PFSK-1 (cell line): ENCODE measurements around the gene RAD51B.

ENCODE experiments used
- FOXP2 ChIP-seq: optimal IDR thresholded peaks from 2 replicates; pipeline ENCODE3; 2011; ENCODE audit warnings: borderline replicate concordance, control low read depth, inconsistent platforms; ENCODE audit not compliant: insufficient read depth; ENCODE audit errors: extremely low read length, extremely low read depth
- TAF1 ChIP-seq: IDR thresholded peaks from 2 replicates; pipeline ENCODE4 v1.6.1; 2012; ENCODE audit warnings: low read length, control low read depth, borderline replicate concordance; ENCODE audit not compliant: insufficient read depth

- TF ChIP-seq FOXP2, result no peak
- TF ChIP-seq TAF1, result no peak
Measured at GRCh38 chr14:68589447-68590200, 770.0 kb downstream of the RAD51B start.
